ENCODE measurements around the gene RALGDS. TPM values are rescaled to one million over a fixed set of nuclear protein-coding genes. Genes with fewer than 3 reads are reported as not detected.

Gene RALGDS
- total RNA-seq, 1 experiment from 2014 or later = 36.1 TPM

- intact Hi-C loops (cut with micrococcal nuclease) = no loop called here
- TF ChIP-seq ZBTB33 (IDR thresholded peaks at IDR 0.05; ENCODE audit: extremely low read depth, insufficient replicate concordance, low read length) (no peak), ELF1 (IDR thresholded peaks at IDR 0.05; ENCODE audit: borderline replicate concordance, low read depth) (no peak), SP1 (IDR thresholded peaks at IDR 0.05; ENCODE audit: low read depth) (no peak), CTCF (IDR thresholded peaks at IDR 0.05 in 2 of 3, conservative IDR thresholded peaks at IDR 0.05 in 1 of 3; ENCODE audit: borderline replicate concordance in 1 of 3, insufficient read depth in 1 of 3, low read depth in 2 of 3, low read length in 2 of 3) (no peak), SRF (IDR thresholded peaks at IDR 0.05; ENCODE audit: low read depth) (no peak), JUND (IDR thresholded peaks at IDR 0.05) (no peak), FOSL1 (IDR thresholded peaks at IDR 0.05; ENCODE audit: low read depth) (no peak), TCF7L2 (IDR thresholded peaks at IDR 0.05; ENCODE audit: borderline replicate concordance, extremely low read depth, insufficient read depth, insufficient read length) (no peak), EZH2phosphoT487 (IDR thresholded peaks at IDR 0.05; ENCODE audit: borderline replicate concordance) (no peak), CEBPB (IDR thresholded peaks at IDR 0.05; ENCODE audit: low read depth) (no peak), POLR2A (IDR thresholded peaks at IDR 0.05; ENCODE audit: borderline replicate concordance, extremely low read depth, insufficient read depth, insufficient read length) (no peak), ATF3 (IDR thresholded peaks at IDR 0.05) (no peak), REST (IDR thresholded peaks at IDR 0.05; ENCODE audit: low read depth) (no peak), ZFX (IDR thresholded peaks at IDR 0.05) (no peak), MAX (IDR thresholded peaks at IDR 0.05) (no peak), CBX3 (IDR thresholded peaks at IDR 0.05; ENCODE audit: low read depth) (no peak)
- no peak overlapping the region for H3K4me2 ChIP-seq (ENCODE audit: low read length)
- ChIA-PET CTCF (interaction anchor here (4.7 kb wide), 1 partner anchor 10 kb away, joined by 40 read pairs; no protein-coding TSS in a partner anchor), POLR2A (no interaction called here), RAD21 (ENCODE audit: low non-redundant PET in 1 of 2, low total read pairs in 2 of 2, uncharacterized antibody in 2 of 2, unreplicated experiment in 2 of 2) (no interaction called here)
- no peaks in the 10 kb centered on the region for H3K9me2 ChIP-seq (ENCODE audit: insufficient read depth)
- H3K36me3 ChIP-seq (ENCODE audit: control insufficient read depth in 1 of 2, insufficient read depth in 2 of 2, low read length in 2 of 2) = no peaks in the 10 kb centered on the region
- H3K4me3 ChIP-seq (replicated peaks in 1 of 2; ENCODE audit: low read depth in 1 of 2, low read length in 2 of 2) = no peak overlapping the region
- H2AFZ ChIP-seq (ENCODE audit: low read depth, low read length, poor library complexity, severe bottlenecking) = no peak overlapping the region
- H3K4me1 ChIP-seq (ENCODE audit: control insufficient read depth in 1 of 2, insufficient read depth in 2 of 2, low read length in 2 of 2) = peaks cover 42 to 59% of the 10 kb centered on the region in 2 experiments
- ATAC-seq (no peak), DNase-seq (ENCODE audit: low read depth, low spot score) (no peak)
- H3K9ac ChIP-seq (ENCODE audit: low read length) = no peak overlapping the region
- peaks cover 57% of the 10 kb centered on the region for H3K79me2 ChIP-seq (ENCODE audit: insufficient read depth, low read length)
- H3K27ac ChIP-seq (ENCODE audit: low read depth, low read length) = no peak overlapping the region; the same call in 1 of the 2 replicates
- no peaks in the 10 kb centered on the region for H3K27me3 ChIP-seq (ENCODE audit: insufficient read depth, low read length)
- no TSS peak for BruUV-seq (replicated peaks)
- no peaks in the 10 kb centered on the region for H3K9me3 ChIP-seq (ENCODE audit: control insufficient read depth in 1 of 2, insufficient read depth in 1 of 2, low read depth in 1 of 2, low read length in 2 of 2)
- peaks cover 13% of the 10 kb centered on the region; the same call in 1 of the 2 replicates for H4K20me1 ChIP-seq (ENCODE audit: insufficient read depth)
Measured at GRCh38 chr9:133137451-133138231, 16.6 kb upstream of the RALGDS start.
